ENCODE measurements around the gene SNAI3.
A peak's percentile ranks its signal among the peaks of the same experiment; 100 is the strongest.

SNAI3 gene

DNA sequence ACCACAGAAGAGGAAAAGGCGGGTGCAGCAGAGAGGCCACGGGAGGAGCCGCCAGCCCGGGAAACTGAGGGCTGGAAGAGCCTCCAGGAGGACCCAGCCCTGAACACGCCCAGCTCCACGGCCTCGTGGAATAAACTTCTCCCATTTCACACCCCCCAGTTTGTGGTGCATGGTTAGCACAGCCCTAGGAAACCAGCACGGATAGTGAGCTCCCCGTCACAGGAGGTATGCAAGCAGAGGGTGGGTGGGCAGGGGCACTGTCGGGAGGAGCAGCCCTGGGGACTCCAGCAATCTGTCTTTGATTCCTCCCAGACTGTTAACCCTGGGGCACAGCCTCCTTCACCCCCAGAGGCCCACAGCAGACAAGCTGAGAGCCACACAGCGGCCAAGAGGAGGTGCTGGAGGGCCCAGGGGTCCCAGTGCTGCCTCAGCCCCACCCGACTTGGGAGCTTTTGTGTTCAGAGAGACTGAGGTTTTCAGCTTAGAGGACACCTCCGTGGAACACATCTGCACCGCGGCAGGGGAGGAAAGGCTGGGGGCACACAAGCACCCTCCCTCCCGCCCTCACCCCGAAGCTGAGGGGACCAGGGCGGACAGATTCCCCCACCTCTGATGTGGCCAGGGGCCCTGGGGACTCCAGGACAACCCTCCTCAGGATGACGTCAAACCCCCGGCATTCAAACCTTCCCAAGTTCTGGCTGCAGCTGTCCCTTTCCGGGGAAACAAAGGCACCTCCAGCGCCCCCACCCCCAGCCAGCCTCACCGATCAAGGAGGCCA is 49.6 kb downstream of the SNAI3 start:
- Histone ChIP-seq H3K9me3 (ENCODE audit: control insufficient read depth, insufficient read depth, low read length) (0 out of 2 replicates have a peak, but pooled peaks cover 3% of the 10 kb centered on the region), H3K27ac (ENCODE audit: low read depth, low read length) (no peak overlapping the region), H3K79me2 (ENCODE audit: control insufficient read depth, low read length) (no peaks in the 10 kb centered on the region), H3F3A (ENCODE audit: control insufficient read depth, insufficient read depth) (peaks cover 16% of the 10 kb centered on the region), H3K27me3 (ENCODE audit: control insufficient read depth, low read length) (peaks cover 35% of the 10 kb centered on the region), H3K36me3 (ENCODE audit: control insufficient read depth, low read length) (peaks cover 14% of the 10 kb centered on the region), H4K20me1 (ENCODE audit: control insufficient read depth, insufficient read depth, low read depth, low read length) (peaks cover 5% of the 10 kb centered on the region; the same call in 1 of the 2 replicates), H3K9me2 (replicated peaks; ENCODE audit: control insufficient read depth, low read length) (no peaks in the 10 kb centered on the region), H3K4me3 (ENCODE audit: low read length) (no peak overlapping the region), H3K4me2 (ENCODE audit: low read length) (no peak overlapping the region), H3K4me1 (ENCODE audit: control insufficient read depth, low read length) (peaks cover 82% of the 10 kb centered on the region)
- TF ChIP-seq EZH2phosphoT487 (IDR thresholded peaks at IDR 0.05; ENCODE audit: borderline replicate concordance, low read length) = no peak
- TF ChIP-seq, protein P1, sequence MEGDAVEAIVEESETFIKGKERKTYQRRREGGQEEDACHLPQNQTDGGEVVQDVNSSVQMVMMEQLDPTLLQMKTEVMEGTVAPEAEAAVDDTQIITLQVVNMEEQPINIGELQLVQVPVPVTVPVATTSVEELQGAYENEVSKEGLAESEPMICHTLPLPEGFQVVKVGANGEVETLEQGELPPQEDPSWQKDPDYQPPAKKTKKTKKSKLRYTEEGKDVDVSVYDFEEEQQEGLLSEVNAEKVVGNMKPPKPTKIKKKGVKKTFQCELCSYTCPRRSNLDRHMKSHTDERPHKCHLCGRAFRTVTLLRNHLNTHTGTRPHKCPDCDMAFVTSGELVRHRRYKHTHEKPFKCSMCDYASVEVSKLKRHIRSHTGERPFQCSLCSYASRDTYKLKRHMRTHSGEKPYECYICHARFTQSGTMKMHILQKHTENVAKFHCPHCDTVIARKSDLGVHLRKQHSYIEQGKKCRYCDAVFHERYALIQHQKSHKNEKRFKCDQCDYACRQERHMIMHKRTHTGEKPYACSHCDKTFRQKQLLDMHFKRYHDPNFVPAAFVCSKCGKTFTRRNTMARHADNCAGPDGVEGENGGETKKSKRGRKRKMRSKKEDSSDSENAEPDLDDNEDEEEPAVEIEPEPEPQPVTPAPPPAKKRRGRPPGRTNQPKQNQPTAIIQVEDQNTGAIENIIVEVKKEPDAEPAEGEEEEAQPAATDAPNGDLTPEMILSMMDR (IDR thresholded peaks at IDR 0.05; ENCODE audit: low read depth, low read length, poor library complexity, severe bottlenecking) = no peak

- Histone ChIP-seq H3K36me3 (ENCODE audit: control insufficient read depth, low read length) (peaks cover 23% of the 10 kb centered on the region), H4K20me1 (ENCODE audit: control insufficient read depth, insufficient read depth, low read depth, low read length) (peaks cover 3% of the 10 kb centered on the region; the same call in 1 of the 2 replicates), H3K9me3 (ENCODE audit: control insufficient read depth, insufficient read depth, low read length) (0 out of 2 replicates have a peak, but pooled peaks cover 3% of the 10 kb centered on the region), H3K79me2 (ENCODE audit: control insufficient read depth, low read length) (no peaks in the 10 kb centered on the region), H3F3A (ENCODE audit: control insufficient read depth, insufficient read depth) (peaks cover 21% of the 10 kb centered on the region), H3K4me1 (ENCODE audit: control insufficient read depth, low read length) (peaks cover 82% of the 10 kb centered on the region), H3K27me3 (ENCODE audit: control insufficient read depth, low read length) (peaks cover 31% of the 10 kb centered on the region), H3K27ac (ENCODE audit: low read depth, low read length) (no peak overlapping the region), H3K4me3 (ENCODE audit: low read length) (peak overlapping the region; percentile 71), H3K9me2 (replicated peaks; ENCODE audit: control insufficient read depth, low read length) (no peaks in the 10 kb centered on the region), H3K4me2 (ENCODE audit: low read length) (peak overlapping the region; percentile 76)
- TF ChIP-seq, protein P1 (IDR thresholded peaks at IDR 0.05; ENCODE audit: low read depth, low read length, poor library complexity, severe bottlenecking) = no peak
- TF ChIP-seq EZH2phosphoT487 (IDR thresholded peaks at IDR 0.05; ENCODE audit: borderline replicate concordance, low read length) = no peak
Observed at GRCh38 chr16:88635671-88636319, 50.5 kb downstream of the SNAI3 start.

DNA sequence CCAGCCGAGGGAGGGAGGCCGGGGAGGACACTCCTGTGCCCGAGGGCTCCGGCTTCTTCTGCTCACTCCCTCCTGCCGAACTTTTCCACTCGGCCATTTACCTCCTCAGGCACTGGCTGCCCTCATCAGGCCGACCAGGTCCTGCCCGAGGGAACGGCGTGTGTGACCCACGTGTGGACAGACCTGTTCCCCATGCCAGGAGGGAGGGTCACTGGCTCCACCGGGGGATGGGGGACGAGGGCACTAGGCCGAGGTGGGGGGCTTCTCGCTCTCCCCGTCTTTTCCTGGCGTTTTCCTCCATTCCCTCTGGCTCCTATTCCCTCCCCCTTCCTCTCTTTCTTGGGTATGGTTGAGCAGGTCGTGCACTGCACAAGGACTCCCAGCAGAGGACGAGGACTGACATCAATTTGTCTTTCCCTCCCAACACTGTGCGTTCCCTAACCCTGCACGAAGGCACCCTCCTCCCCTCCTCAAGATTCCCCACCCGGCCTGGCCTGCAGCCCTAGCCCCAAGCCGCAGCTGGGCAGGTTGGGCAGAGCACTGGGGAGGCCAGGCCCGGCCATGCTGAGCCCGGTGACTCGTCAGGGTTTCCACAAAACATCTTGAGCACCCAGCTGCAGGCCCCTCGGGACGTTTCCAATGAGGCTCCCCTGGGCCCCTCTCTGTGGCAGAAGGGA is 51.2 kb downstream of the SNAI3 start:
- H3K9me2 ChIP-seq (replicated peaks; ENCODE audit: control insufficient read depth, low read length) = no peaks in the 10 kb centered on the region
- TF ChIP-seq, protein P1 (IDR thresholded peaks at IDR 0.05; ENCODE audit: low read depth, low read length, poor library complexity, severe bottlenecking) = peak; percentile 17
- no peak for TF ChIP-seq EZH2phosphoT487 (IDR thresholded peaks at IDR 0.05; ENCODE audit: borderline replicate concordance, low read length)
- no peaks in the 10 kb centered on the region for H3K79me2 ChIP-seq (ENCODE audit: control insufficient read depth, low read length)
- peaks cover 14% of the 10 kb centered on the region for H3F3A ChIP-seq (ENCODE audit: control insufficient read depth, insufficient read depth)
- no peaks in the 10 kb centered on the region for H4K20me1 ChIP-seq (ENCODE audit: control insufficient read depth, insufficient read depth, low read depth, low read length)
- peak overlapping the region; percentile 71 for H3K4me3 ChIP-seq (ENCODE audit: low read length)
- H3K36me3 ChIP-seq (ENCODE audit: control insufficient read depth, low read length) = peaks cover 29% of the 10 kb centered on the region
- H3K4me2 ChIP-seq (ENCODE audit: low read length) = peak overlapping the region; percentile 76
- H3K9me3 ChIP-seq (ENCODE audit: control insufficient read depth, insufficient read depth, low read length) = 0 out of 2 replicates have a peak, but pooled peaks cover 3% of the 10 kb centered on the region
- H3K4me1 ChIP-seq (ENCODE audit: control insufficient read depth, low read length) = peaks cover 75% of the 10 kb centered on the region
- peaks cover 25% of the 10 kb centered on the region for H3K27me3 ChIP-seq (ENCODE audit: control insufficient read depth, low read length)
- H3K27ac ChIP-seq (ENCODE audit: low read depth, low read length) = peak overlapping the region; percentile 66

All from DOHH2 (cell line).